Prostate gland (tissue), 2 donors: ENCODE data around the gene UPF3B. TPM values are rescaled to one million over a fixed set of nuclear protein-coding genes. Genes with fewer than 3 reads are reported as not detected.

Source experiments
- DNase-seq: peaks from one replicate; pipeline ENCODE4 v3.0.0-alpha.2; 2019; ENCODE audit warnings: low spot score
- H3K27ac ChIP-seq, 2 donors: fragments of 200-600 bp; sonication (generic); 2 replicates each; pipeline ENCODE4 v1.5.1; 2017 to 2019
- H3K27me3 ChIP-seq: fragments of 200-600 bp; sonication (generic); replicated peaks from 2 replicates; pipeline ENCODE4 v1.5.1; 2019; ENCODE audit not compliant: insufficient read depth
- H3K36me3 ChIP-seq, 2 donors: fragments of 200-600 bp; sonication (generic); 1 replicate in 1 of 2; 2 replicates in 1 of 2; pipeline versions ENCODE4 v1.5.1 to v1.8.1; 2017 to 2019
- H3K4me1 ChIP-seq: fragments of 200-600 bp; sonication (generic); replicated peaks from 2 replicates; pipeline ENCODE4 v1.5.1; 2019
- H3K4me3 ChIP-seq, 2 donors: fragments of 200-600 bp; sonication (generic); 2 replicates each; pipeline ENCODE4 v1.5.1; 2017 to 2019
- H3K9me3 ChIP-seq: fragments of 200-600 bp; sonication (generic); 2 replicates; pipeline ENCODE4 v1.5.1; 2017
- CTCF ChIP-seq, 4 experiments: fragments of 200-600 bp in 2 of 4; fragments of 450-650 bp in 2 of 4; sonication (generic) in 2 of 4; IDR thresholded peaks; 1 replicate in 3 of 4; 2 replicates in 1 of 4; pipeline ENCODE4 v1.5.1; 2016 to 2019; ENCODE audit warnings: antibody characterized with exemption in 4 of 4, mild to moderate bottlenecking in 2 of 4, moderate library complexity in 2 of 4
- POLR2A ChIP-seq: fragments of 450-650 bp; IDR thresholded peaks from one replicate; pipeline ENCODE4 v1.6.1; 2016; ENCODE audit warnings: antibody characterized with exemption, mild to moderate bottlenecking
- POLR2AphosphoS5 ChIP-seq: sonication (generic); formaldehyde crosslinking; IDR thresholded peaks from one replicate; pipeline ENCODE4 v1.6.1; 2017; ENCODE audit warnings: antibody characterized with exemption
- WGBS: methylation state at CpG from one replicate; pipeline ENCODE4 v1.1.5; 2018; 5-methylcytosine and 5-hydroxymethylcytosine counted together
- intact Hi-C: fragments of 100-400 bp; cut with DNase I; formaldehyde crosslinking; loops from one replicate; pipeline ENCODE4 v1.14.2; 2022
- total RNA-seq, 2 donors: library from RNA; depleted of rRNA; stranded (reverse); fragments of >200 nt; gene quantifications; one replicate each; pipeline ENCODE4 v1.1.0, GENCODE V29; 2016

Gene UPF3B
- total RNA-seq, 2 donors from 2014 or later = 3.9 to 5.2 TPM

- no peak for DNase-seq
- no peak for TF ChIP-seq CTCF (IDR thresholded peaks at IDR 0.05)
- no peak for TF ChIP-seq POLR2AphosphoS5
- TF ChIP-seq POLR2A = no peak
- Histone ChIP-seq H3K27me3 (no peaks in the 10 kb centered on the region), H3K4me1 (no peaks in the 10 kb centered on the region), H3K36me3 (no peaks in the 10 kb centered on the region), H3K4me3 (no peak overlapping the region), H3K27ac (no peak overlapping the region), H3K9me3 (no peaks in the 10 kb centered on the region)
- intact Hi-C loops = loop anchor here (10.0 kb wide), 1 partner anchor 274 kb away; the partner anchor contains the start of gene NKRF
- 60% methylated on average over 2 of the region's 2 CpGs for WGBS
These were observed 26.0 kb upstream of the UPF3B start for GRCh38 chrX:119878740-119879139.

- Histone ChIP-seq H3K36me3 (no peaks in the 10 kb centered on the region), H3K27me3 (no peaks in the 10 kb centered on the region), H3K4me3 (peak within 1 kb of the TSS; percentile 50 to 54), H3K4me1 (no peaks in the 10 kb centered on the region), H3K9me3 (no peaks in the 10 kb centered on the region), H3K27ac (peak within 1 kb of the TSS; percentile 83 to 89)
- intact Hi-C loops = loop anchor here (5.0 to 10.0 kb wide), 2 partner anchors 79 to 267 kb away; partner anchors contain the start of genes NKRF and RPL39
- WGBS = 1% methylated on average over 25 of the region's 62 CpGs
- DNase-seq = peak; percentile 77
- TF ChIP-seq POLR2A (peak; percentile 53), CTCF (IDR thresholded peaks at IDR 0.05) (no peak), POLR2AphosphoS5 (peak; percentile 88)
These were observed 19.0 kb upstream of the UPF3B start, which contains the start of the genes NDUFA1 and RNF113A for GRCh38 chrX:119871599-119872395. TSS of gene NDUFA1 (plus strand) at chrX:119871832. CDS start at chrX:119871912, 80 bp downstream. TSS of gene RNF113A (minus strand) at chrX:119871733. CDS start at chrX:119871613, 120 bp downstream.

- Histone ChIP-seq H3K27ac (peak overlapping the region; percentile 83 to 89), H3K36me3 (no peaks in the 10 kb centered on the region), H3K4me1 (no peaks in the 10 kb centered on the region), H3K9me3 (no peaks in the 10 kb centered on the region), H3K4me3 (peak overlapping the region; percentile 50 to 54), H3K27me3 (no peaks in the 10 kb centered on the region)
- intact Hi-C loops = loop anchor here (5.0 to 10.0 kb wide), 2 partner anchors 79 to 266 kb away; partner anchors contain the start of genes NKRF and RPL39
- TF ChIP-seq POLR2A (no peak), POLR2AphosphoS5 (no peak), CTCF (IDR thresholded peaks at IDR 0.05) (no peak)
- WGBS = 0% methylated on average over 1 of the region's 26 CpGs
- no peak for DNase-seq
These were observed 18.5 kb upstream of the UPF3B start for GRCh38 chrX:119871245-119871598.

GRCh38 chrX:119870626-119871131 is 17.9 kb upstream of the UPF3B start:
- peak overlapping the region; percentile 83 to 89 for H3K27ac ChIP-seq
- no peaks in the 10 kb centered on the region for H3K4me1 ChIP-seq
- H3K36me3 ChIP-seq = no peaks in the 10 kb centered on the region
- peak; percentile 8 for DNase-seq
- 0% methylated on average over 25 of the region's 25 CpGs for WGBS
- H3K27me3 ChIP-seq = no peaks in the 10 kb centered on the region
- H3K9me3 ChIP-seq = no peaks in the 10 kb centered on the region
- peak overlapping the region; percentile 50 to 54 for H3K4me3 ChIP-seq
- intact Hi-C loops = loop anchor here (5.0 to 10.0 kb wide), 2 partner anchors 78 to 266 kb away; partner anchors contain the start of genes NKRF and RPL39
- TF ChIP-seq POLR2AphosphoS5 (no peak), CTCF (IDR thresholded peaks at IDR 0.05) (no peak), POLR2A (no peak)
